HG02885 (cell line): ENCODE measurements around the gene BAIAP3.

Experiments
- ATAC-seq: cut with Tn5 transposase; IDR thresholded peaks from one replicate; pipeline ENCODE4 v1.9.1; 2021; ENCODE audit warnings: mild to moderate bottlenecking; ENCODE audit not compliant: unreplicated experiment, poor library complexity

Gene BAIAP3

DNA sequence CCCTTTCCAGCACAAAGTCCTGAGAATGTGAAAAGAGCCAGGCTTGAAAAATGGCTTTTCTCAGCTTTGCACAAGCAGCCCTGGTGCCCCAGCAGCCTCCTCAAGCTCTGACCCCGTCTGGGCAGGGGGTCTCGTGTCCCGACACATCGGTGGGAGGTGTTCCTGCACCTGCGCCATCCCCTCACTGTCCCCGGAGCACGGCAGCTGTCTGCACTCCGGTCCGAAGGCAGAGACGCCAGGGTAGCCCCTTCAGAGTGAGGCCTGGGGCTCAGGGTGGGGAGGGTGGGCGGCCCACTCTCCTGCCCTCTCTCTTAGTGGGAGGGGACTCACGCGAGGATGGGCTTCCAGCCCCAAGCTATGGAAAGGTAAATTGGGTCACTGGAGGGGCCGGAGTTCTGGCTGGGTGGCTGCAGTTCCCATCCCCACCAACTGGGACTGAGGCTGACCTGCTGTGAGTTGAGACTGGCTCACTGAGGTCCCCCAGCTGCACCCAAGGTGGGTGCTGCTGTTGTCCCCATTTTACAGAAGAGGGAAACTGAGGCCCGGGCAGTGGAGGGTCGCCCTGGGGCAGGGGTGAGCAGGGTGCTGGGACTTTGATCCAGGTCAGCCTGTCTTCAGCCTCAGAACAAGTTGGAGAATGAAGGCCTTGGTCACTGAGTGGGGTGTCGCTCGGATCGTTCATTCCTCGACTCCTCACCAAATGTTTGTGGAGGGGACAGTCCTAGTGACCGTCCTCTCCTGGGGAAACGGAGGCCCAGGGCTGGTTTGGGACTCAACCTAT, 2.3 kb upstream of the BAIAP3 start:
- ATAC-seq = no peak

DNA sequence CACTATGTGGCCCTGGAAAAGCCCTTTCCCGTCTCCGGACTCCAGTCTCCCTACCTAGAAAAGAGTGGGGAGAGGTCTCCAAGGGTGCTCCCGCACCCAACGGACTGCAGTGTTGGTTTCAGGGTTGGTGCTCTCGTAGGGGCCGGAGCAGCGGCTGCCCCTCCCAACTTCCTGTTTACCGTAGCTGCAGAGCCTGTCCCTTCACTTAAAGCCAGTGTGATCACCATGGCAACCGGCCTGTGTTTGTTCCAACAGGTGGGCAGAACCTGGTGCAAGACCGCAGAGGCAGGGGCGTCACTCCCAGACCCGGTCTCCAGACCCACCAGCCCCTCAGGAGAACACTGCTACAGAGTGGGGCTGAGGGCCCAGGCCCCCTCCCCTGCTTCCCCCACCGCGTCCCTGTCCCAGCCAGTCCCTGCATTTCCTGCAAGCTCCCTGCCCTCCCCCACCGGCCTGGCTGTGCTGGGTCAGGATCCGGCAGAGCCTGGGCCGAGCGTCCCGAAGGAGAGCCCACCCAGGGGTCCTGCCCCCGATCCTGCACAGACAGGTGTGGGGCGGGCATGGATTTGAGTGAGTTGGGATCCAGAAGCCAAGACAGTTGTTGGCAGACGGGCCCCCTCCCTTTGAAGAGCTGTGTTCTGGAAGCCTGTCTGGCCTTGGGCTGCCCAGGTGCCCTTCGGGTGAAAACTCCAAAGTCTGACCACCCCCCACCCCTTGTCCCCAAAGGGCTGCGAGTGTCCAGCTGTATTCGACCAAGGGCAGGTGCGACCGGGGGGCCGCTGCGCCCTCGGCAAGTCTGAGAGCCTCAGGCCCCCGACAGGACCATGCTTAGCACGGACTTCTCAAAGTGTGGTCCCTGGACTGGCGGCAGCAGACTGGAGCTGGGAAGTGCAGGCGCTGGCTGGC, 1.5 kb upstream of the BAIAP3 start:
- ATAC-seq = no peak

DNA sequence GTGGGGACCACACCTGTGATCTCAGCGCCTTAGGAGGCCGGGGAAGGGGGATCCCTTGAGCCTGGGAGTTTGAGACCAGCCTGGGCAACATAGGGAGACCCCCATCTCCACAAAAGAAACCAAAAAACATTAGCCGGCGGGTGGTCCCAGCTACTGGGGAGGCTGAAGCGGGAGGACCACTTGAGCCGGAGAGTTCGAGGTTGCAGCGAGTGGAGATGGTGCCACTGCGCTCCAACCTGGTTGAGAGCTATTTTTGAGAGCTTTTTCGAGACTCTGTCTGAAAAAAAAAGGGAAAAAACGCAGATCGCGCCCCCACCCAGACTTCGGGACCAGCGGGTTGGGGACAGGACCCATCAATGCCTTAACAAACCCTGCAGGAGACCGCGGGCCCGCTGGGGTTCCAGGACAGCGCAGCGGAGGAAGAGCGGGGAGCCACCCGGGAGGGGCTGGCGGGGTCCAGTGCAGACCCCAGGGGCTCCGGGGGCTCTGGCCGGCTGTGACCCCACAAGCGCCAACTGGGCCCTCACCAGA, 762 bp upstream of the BAIAP3 start:
- ATAC-seq = no peak

DNA sequence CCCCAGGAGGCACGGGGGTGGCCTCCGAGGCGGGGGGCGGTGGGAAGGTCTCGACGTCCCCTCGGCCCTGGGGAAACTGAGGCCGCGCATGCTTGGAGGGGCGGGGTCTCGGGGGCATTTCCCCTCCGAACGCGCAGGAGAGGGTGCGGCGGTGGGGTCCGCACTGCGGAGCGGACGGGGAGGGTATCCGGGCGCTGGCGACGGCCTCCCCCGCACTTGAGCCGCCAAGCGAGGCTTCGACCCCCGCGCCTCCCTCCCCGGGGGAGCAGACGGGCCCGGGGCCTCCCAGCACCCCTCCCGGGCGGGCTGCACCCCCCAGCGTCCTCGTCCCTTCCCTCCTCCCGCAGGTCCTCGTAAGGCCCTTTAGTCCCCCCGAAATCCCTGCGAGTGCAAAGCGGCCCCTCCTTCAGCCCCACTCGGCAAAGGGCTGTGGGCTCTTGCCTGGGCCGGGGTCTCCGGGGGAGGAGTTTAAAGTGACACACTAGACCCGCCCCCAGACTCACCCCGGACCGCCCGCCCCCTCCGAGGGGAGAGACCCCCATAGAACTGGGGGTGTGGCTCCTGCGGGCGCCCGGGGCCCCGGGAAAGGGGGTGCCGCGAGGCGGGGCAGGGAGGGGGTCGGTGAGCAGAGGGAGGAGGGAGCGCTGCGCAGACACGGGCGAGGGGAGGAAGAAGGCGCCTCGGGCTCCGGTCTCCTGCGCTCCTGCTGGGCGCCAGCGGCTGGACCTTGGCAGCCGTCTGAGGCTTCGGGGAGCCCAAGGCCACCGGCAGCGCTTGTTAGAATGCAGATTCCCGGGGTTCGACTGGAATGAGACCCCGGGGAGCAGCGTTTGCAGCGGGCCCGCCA, 632 bp downstream of the BAIAP3 start:
- ATAC-seq = no peak

DNA sequence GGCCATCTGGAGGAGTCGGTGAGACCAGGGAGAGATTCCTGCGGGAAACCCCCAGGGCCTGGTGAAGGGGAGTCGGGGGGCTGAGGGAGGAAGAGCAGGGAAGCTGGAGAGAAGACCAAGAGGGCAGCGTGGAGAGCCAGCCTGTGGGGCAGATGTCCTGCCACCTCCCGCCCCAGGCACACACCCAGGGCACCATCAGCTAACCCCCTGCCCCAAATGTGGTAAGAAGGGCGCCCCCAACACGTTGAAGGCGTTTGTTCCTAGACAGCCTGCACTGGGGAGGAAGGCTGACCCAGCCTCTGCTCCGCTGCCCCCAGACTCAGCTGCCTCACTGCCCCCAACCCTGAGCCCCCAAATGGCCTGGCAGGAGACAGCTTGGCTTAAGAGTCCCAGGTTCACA, 1.3 kb downstream of the BAIAP3 start:
- no peak for ATAC-seq

DNA sequence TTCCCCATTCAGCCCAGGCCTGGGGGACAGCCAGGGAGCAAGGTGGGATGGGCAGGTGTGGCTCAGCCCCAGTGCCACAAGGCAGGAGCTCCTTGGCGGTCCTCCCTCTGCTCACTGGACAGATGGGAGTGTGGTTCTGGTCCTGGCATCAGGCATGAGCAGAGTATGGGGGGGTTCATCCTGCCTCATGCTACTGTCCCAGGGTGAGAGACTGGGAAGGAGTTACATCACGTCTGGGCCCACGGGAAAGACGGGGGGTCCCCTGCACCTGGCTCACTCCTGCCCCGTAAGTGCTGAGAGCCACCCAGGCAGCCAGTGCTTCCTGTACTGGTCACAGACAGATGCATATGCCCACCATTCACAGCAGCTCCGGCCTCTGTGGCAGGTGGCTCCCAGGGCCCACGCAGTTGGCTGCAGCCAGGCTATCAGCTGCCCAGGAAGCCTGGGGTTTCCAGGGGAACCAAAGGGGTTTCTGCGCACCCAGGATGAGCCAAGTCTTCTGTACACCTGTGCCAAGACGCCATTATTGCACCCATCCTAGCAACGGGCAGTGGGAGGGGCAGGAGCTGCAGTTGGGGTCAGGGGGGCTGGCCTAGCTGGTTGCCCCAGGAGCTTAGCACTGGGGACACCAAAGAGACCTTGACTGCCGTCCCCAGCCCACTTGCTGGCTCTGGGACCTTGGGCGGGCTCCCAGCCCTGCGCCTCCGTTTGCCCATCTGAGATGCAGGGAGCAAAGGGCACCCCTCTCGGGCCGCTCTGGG, 1.9 kb downstream of the BAIAP3 start:
- ATAC-seq = no peak

DNA sequence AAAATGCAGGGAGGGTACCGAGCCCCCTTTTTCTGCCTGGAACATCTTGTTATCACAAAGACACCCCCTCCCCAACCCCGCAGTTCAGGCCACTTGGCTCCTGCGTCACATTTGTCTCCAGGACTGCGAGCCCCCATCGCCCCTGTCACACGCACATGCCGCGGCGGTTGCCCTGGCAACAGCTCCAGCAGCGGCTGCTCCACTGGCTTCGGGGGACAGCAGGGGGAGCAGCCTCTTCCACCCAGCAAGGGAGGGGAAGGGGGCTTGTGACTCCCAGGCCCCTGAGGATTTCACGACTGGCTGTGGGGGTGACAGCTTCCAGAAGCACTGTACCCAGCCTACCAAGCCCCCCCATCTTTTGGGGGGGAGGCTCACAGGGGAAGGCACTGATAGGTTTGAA, 2.6 kb downstream of the BAIAP3 start:
- ATAC-seq = no peak

DNA sequence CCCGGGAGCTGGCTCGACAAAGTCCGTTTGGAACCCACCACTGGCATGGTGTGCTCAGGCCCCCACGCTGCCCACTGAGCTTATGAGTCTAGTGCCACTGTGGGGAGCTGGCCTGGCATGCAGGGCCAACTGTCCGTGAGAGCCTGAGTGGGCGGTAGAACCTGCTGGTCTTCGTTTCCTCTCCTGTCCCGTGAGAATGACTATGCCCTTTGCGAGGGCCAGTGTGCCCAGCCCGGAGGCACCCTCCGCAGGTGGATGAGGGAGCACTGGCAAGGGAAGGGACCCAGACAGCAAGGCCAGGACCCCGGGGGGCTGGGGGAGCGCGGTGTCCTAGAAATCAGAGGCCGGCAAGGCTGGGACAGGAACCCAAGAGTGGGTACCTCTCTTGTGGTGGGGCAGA, 3.2 kb downstream of the BAIAP3 start:
- ATAC-seq = no peak

DNA sequence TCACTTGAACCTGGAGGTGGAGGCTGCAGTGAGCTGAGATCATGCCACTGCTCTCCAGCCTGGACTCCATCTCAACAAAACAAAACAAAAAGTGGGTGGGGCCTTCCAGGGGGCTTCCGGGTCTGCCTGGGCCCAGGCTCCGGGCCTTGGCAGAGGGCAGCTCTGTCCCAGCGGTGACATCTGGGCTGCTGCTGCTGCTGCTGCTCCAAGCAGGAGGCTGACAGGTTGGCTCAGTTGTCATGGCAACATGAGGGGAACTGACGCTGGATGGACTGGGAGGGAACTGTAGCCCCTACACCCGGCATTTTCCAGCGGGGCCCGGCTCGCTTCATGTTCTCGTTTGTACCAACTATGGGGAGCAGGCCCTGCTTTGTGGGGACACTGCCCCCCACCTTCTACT, 4.0 kb downstream of the BAIAP3 start:
- ATAC-seq = no peak

DNA sequence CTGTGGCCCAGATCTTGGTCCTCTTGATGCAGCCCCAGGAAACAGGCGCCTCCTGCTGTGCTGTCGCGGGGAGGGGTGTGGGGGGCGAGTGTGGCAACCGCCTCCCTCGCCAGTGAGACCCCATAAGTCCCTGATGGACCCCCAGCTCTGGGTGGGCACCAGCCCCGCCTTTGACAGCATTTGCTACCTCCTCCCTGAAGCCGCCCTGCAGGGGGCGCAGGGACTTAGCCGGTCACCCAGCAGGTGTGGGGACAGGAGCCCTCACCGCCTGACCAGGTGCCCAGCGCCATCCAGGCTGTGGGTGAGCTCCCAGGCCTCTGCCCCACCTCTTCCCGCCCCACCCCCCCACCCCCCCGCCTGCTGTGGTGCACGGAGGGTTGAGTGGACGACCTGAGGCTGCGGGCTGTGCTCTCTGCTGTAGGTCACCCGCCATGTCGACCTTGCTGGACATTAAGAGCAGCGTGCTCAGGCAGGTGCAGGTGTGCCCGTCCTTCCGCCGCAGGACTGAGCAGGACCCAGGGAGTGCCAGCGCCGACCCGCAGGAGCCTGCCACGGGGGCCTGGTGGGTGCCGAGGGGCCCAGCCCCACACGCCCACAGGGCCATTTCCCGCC, 4.8 kb downstream of the BAIAP3 start:
- no peak for ATAC-seq

DNA sequence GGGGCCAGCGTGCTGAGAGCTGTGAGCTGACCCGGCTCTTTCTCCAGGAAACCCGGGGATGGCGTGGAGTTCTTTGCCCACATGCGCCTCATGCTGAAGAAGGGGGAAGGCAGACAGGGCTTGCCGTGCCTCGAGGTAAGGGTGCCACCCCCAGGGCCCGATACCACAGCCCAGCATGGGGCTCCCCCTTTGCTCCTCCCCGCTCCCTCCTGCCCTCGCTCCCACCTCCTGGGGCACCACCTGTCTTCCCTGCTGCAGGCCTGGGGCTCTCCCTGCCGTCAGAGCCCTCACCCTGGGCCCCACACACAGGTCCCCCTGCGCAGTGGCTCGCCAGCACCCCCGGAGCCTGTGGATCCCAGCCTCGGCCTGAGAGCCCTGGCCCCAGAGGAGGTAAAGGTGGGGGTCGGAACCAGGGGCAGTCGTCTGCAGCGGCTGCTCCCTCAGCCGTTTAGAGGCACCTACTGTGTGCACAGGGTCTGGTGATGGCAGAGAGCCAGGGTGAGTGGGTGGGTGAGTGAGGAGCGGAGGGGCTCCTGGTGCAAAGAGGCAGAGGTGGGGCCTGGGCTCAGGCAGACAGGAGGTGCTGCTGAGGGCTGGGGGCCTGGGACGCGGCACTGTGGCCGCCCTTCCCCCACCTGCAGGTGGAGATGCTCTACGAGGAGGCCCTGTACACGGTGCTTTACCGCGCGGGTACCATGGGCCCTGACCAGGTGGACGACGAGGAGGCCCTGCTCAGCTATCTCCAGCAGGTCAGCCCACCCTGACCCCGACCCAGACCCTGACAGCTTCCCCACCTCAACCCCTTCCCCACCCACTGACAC, 5.6 kb downstream of the BAIAP3 start:
- no peak for ATAC-seq

DNA sequence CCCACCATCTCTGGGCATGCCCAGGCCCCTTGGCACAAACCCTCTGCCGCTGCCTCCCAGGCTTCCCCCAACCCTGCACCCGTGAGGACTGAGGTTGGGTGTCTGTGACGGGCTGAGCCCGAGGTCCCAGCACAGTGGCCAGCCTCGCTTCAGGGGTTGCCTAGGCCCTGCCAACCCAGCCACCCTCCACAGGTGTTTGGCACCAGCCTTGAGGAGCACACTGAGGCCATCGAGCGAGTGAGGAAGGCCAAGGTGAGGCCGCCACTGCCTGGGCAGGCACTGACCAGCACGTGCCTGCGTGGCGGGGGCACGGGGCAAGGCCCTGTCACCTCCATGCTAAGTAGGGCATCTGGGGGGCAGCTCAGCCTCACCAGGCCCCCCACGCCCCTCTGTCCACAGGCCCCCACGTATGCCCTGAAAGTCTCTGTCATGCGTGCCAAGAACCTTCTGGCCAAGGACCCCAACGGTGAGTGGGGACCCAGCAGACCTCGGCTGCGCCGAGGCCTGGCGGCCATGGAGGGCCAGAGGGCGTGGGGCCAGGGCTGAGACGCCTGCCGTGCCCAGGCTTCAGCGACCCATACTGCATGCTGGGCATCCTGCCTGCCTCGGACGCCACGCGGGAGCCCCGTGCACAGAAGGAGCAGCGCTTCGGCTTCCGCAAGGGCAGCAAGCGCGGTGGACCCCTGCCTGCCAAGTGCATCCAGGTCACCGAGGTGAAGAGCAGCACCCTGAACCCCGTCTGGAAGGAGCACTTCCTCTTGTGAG, 7.5 kb downstream of the BAIAP3 start:
- no peak for ATAC-seq

DNA sequence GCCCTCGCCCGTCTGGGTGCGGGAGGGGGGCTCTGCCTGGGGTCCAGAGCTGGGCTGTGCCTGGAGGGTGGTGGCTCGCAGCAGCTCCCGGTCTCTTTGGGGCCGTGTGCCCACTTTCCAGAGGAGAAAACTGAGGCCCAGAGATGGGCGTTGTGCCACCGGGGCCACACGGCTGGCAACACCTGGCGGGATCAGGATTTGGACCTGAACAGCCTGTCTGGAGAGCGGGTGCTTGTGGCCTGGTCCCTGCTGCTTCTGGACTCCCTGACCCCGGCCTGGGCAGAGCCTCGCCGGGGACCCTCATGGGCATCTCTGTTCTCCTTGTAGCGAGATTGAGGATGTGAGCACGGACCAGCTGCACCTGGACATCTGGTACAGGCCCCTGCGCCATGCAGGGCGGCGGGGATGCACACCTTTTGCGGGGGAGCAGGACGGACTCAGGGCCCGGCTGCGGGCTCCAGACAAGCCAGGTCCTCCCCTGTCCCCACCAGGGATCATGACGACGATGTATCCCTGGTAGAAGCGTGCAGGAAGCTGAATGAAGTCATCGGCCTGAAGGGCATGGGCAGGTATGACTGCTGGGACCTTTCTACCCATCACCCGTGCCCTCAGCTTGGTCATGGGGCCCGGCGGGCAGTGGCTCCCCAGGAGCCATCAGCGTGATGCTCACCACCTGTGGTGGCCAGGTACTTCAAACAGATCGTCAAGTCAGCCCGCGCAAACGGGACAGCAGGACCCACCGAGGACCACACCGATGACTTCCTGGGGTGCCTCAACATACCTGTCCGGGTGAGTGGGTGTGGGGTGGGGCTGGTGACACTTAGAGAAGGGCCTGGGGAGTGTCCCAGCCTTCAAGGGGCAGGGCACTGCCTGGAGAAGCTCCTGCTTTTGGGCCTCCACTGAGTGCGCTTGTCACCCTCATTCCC, 8.3 kb downstream of the BAIAP3 start:
- ATAC-seq = no peak

DNA sequence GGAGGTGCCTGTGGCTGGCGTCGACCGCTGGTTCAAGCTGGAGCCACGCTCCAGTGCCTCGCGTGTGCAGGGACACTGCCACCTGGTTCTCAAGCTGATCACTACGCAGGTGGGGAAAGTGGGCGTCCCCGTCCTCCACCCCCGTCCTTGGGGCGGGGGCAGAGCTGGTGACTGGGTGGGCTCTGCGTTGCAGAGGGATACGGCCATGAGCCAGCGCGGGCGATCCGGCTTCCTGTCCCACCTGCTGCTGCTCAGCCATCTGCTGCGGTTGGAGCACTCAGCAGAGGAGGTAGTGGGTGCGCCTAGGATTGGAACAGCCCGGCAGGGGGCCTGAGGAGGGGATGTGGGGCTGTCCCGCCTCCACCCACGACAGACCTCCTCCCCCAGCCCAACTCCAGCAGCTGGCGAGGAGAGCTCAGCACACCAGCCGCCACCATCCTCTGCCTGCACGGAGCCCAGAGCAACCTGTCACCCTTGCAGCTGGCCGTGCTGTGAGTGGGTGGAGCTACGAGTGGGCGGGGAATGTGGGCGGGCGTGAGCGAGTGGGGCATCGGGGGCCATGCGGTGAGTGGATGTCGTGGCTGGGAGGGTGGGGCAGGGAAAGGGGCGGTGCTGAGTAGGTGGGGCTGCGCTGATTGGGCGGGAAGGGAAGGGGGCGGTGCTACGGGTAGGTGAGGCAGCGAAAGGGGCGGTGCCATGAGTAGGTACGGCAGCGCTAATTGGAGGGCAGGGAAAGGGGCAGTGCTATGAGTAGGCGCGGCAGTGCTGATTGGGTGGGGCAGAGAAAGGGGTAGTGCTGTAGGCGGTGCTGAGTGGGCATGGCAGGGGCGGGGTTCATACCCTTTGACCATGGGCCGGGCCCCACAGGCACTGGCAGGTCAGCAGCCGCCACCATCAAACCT, 9.3 kb downstream of the BAIAP3 start:
- ATAC-seq = peak; percentile 84

DNA sequence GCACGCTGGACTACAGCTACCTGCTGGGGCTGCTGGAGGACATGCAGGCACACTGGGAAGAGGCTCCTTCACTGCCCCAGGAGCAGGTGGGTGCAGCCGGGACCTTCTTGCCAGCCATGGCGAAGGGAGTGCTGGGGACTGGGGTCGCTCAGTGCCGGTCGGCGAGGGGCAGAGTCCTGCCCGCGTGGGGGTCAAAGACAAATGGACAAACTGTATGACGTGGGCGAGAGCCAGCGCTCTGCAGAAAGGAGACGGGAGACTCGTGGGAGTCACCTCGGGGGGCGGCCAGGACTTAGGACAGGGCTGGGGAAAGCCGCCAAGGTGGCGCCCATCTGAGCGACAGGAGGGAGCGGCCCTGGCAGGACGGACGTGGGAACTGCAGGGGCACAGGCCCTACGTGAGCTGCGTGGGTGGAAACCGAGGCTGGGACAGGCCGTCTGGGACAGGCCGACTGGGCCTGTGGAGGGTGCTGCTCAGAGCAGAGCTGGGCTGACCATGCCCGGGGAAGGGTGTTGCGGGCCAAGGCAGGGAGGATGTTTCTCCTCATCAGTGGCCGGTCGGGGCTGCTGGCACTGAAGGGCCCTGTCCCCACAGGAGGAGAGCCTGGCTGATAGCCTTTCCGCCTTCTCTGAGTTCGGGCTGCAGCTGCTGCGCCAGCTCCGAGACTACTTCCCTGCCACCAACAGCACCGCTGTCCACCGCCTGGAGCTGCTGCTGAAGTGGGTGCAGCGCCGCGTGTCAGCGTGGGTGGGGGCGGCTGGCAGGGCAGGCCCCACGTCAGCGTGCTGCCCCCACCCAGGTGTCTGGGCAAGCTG, 10.2 kb downstream of the BAIAP3 start:
- ATAC-seq = no peak
